D721Med (cell line): ENCODE results near the gene PTGES2.

Experiments
- DNase-seq: peaks from one replicate; pipeline ENCODE4 v3.0.0; 2011; ENCODE audit warnings: low spot score; ENCODE audit not compliant: insufficient read length
- FAIRE-seq: peaks from 2 replicates; lab custom pipeline; 2011; peaks lifted over from hg19 to GRCh38; lab: Jason Lieb, UNC
- TF ChIP-seq, protein P1 (sequence below): IDR thresholded peaks from 2 replicates; pipeline ENCODE4 v1.5.1; 2012; ENCODE audit warnings: mild to moderate bottlenecking, control low read depth; ENCODE audit not compliant: insufficient read depth; ENCODE audit errors: missing control alignments

Gene PTGES2

GRCh38 chr9:128167209-128167608 is 39.7 kb upstream of the PTGES2 start:
- no peak for DNase-seq
- FAIRE-seq = no peak
- TF ChIP-seq, protein P1, sequence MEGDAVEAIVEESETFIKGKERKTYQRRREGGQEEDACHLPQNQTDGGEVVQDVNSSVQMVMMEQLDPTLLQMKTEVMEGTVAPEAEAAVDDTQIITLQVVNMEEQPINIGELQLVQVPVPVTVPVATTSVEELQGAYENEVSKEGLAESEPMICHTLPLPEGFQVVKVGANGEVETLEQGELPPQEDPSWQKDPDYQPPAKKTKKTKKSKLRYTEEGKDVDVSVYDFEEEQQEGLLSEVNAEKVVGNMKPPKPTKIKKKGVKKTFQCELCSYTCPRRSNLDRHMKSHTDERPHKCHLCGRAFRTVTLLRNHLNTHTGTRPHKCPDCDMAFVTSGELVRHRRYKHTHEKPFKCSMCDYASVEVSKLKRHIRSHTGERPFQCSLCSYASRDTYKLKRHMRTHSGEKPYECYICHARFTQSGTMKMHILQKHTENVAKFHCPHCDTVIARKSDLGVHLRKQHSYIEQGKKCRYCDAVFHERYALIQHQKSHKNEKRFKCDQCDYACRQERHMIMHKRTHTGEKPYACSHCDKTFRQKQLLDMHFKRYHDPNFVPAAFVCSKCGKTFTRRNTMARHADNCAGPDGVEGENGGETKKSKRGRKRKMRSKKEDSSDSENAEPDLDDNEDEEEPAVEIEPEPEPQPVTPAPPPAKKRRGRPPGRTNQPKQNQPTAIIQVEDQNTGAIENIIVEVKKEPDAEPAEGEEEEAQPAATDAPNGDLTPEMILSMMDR = no peak

DNA sequence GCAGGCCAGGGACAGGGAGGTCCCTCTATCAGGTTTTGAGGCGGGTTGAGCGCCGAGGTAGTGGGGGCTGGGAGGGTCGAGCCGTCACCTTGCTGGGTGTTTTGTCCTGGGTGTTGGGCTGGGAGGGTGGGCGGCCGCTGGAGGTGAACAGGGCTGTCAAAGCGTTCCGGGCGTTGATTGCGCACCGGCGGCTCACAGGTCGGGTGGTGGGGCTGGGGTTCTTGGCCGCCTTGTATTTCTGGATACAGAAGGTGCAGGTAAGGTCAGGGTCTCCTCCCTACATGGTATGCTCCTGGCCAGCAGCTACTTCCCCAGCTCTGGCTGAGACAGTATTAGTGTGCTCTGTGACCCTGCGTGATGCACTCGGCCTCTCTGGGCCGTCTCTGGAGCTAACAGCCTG is 38.6 kb upstream of the PTGES2 start:
- no peak for FAIRE-seq
- TF ChIP-seq, protein P1 = no peak

DNA sequence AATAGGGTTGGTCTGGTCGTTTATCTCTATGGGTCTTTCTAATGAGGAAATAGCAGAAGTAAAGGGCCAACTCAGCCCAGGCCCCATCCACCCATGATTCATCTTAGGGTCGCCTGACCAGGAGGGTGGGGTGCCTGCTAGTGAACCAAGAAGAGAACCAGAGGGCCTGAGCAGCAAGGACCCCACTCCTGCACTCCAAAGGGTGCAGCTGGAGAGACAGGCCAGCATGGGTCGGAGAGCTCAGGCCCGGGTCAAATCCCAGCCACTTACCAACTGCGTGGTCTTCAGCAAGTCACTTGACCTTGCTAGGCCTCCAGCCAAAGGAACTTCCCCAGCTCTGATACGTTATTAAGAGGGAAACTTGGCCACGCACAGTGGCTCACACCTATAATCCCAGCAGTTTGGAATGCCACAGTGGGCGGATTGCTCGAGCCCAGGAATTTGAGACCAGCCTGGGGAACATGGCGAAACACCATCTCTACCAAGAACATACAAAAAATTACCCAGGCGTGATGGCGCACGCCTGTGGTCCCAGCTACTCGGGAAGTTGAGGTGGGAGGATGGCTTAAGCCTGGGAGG is 36.9 kb upstream of the PTGES2 start:
- no peak for FAIRE-seq
- DNase-seq = no peak
- TF ChIP-seq, protein P1 = no peak

More for the DNA sequence above, 38.6 kb upstream of the PTGES2 start:
- no peak for DNase-seq

GRCh38 chr9:128163523-128164306 is 36.2 kb upstream of the PTGES2 start:
- TF ChIP-seq, protein P1 = no peak
- FAIRE-seq (no peak), DNase-seq (no peak)

DNA sequence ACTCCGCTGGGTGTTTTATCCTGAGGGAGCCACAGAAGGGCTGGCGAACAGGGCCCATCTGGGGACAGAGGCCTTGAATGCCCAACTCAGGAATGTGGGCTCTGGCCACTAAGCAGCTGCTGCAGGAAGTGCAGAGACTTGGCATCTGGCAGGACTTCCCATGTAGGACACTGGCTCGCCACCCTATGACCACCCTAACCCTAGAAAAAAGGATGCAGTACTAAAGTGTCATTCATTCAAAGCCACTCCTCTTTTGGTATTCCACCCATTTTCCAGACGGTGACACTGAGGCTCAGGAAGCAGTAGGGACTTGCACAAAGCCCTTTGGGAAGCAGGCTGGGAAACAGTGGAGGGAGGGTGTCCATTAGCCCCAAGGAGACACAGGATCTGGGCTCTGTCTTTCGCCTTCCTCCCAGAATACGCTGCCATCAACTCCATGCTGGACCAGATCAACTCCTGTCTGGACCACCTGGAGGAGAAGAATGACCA is 35.5 kb upstream of the PTGES2 start:
- TF ChIP-seq, protein P1 = no peak
- no peak for FAIRE-seq
- DNase-seq = no peak

DNA sequence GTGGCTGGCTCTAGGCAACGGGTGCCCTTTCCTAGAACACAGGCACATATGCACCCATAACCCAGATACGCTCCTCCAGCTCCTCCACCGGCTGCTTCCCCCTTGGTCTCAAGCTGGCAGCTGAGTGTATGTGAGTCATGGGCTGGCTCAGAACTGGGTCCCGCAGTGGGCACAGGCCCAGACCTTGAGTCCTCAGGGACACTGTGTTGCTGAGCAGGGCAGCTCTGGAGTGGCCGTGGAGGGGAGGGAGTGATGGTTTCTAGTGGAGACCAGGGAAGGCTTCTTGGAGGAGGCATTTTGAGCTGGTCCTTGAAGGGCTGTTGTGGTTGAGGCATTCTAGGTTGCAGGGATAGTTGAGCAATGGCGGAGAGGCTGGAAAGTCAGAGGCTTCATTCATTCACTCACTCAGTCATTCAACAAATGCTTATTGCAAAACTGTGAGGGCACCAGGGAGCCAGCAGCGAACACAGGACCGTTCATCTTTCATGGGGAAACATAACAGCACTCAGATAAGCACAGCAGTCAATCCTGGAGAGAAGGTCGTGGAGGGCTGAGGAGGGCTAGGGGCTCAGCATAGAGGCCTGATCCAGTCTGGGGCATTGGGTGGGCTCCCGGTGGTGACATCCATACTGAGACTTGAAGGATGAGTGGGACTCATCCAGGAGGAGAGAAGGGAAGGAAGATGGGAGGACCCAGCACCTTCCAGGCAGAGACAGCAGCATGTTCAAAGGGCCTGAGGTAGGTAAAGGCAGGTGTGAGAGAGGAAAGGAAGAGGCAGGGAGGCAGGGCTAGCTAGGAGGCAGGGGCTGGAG is 34.9 kb upstream of the PTGES2 start:
- DNase-seq = no peak
- FAIRE-seq = no peak
- TF ChIP-seq, protein P1 = no peak
